Measurements from ENCODE around the gene PHYH. TPM values are rescaled to one million over a fixed set of nuclear protein-coding genes. Genes with fewer than 3 reads are reported as not detected.
"Not testable (repeated sequence)": the region's sequence is repeated elsewhere in the genome, so short reads cannot be mapped to it uniquely, and the experiment has no call there.

PHYH gene
- total RNA-seq, 1 experiment from 2014 or later, result 52.3 TPM

- no peaks in the 10 kb centered on the region for H3K27me3 ChIP-seq (replicated peaks; ENCODE audit: control insufficient read depth, insufficient read depth, low read length)
- no peaks in the 10 kb centered on the region for H3K36me3 ChIP-seq (ENCODE audit: control insufficient read depth, insufficient read depth, low read length)
- Mint-ChIP-seq H3K36me3 (ENCODE audit: insufficient read depth, unreplicated experiment) (peaks cover 5% of the 10 kb centered on the region), H3K27ac (ENCODE audit: unreplicated experiment) (no peak overlapping the region), H3K4me1 (ENCODE audit: low read depth, unreplicated experiment) (no peaks in the 10 kb centered on the region), H3K4me3 (ENCODE audit: unreplicated experiment) (no peak overlapping the region), H3K9me3 (ENCODE audit: unreplicated experiment) (no peaks in the 10 kb centered on the region), H3K27me3 (ENCODE audit: insufficient read depth, unreplicated experiment) (no peaks in the 10 kb centered on the region)
- no peak for TF ChIP-seq CTCF (IDR thresholded peaks at IDR 0.05; ENCODE audit: insufficient read depth in 1 of 2, low read depth in 1 of 2, low read length in 1 of 2, severe bottlenecking in 1 of 2, unreplicated experiment in 1 of 2)
- BruUV-seq (replicated peaks), result no TSS peak
- no peaks in the 10 kb centered on the region for H3K9me3 ChIP-seq
- ChIA-PET POLR2A (no interaction called here), CTCF (no interaction called here)
- no peaks in the 10 kb centered on the region for H3K4me1 ChIP-seq
- DNase-seq, result peak in 1 of 2 experiments; percentile 20
- intact Hi-C loops (cut with micrococcal nuclease; ENCODE audit: unreplicated experiment), result no loop called here
- H3K4me3 ChIP-seq (ENCODE audit: low read depth, low read length), result no peak overlapping the region
Measured at GRCh38 chr10:13236638-13237037, 63.2 kb downstream of the PHYH start.

GRCh38 chr10:13234736-13235135 is 65.1 kb downstream of the PHYH start:
- H3K36me3 ChIP-seq (ENCODE audit: control insufficient read depth, insufficient read depth, low read length); H3K4me1 ChIP-seq; H3K4me3 Mint-ChIP-seq (ENCODE audit: unreplicated experiment); H3K9me3 Mint-ChIP-seq (ENCODE audit: unreplicated experiment); POLR2A ChIA-PET; H3K4me3 ChIP-seq (ENCODE audit: low read depth, low read length); H3K27me3 Mint-ChIP-seq (ENCODE audit: insufficient read depth, unreplicated experiment); H3K27ac Mint-ChIP-seq (ENCODE audit: unreplicated experiment); BruUV-seq (replicated peaks); H3K9me3 ChIP-seq; H3K4me1 Mint-ChIP-seq (ENCODE audit: low read depth, unreplicated experiment); H3K27me3 ChIP-seq (replicated peaks; ENCODE audit: control insufficient read depth, insufficient read depth, low read length); DNase-seq; H3K36me3 Mint-ChIP-seq (ENCODE audit: insufficient read depth, unreplicated experiment); CTCF ChIA-PET; intact Hi-C loops (cut with micrococcal nuclease; ENCODE audit: unreplicated experiment): not testable (repeated sequence)

- Histone ChIP-seq H3K4me1 (no peaks in the 10 kb centered on the region), H3K4me3 (ENCODE audit: low read depth, low read length) (no peak within 1 kb of the TSS), H3K36me3 (ENCODE audit: control insufficient read depth, insufficient read depth, low read length) (no peaks in the 10 kb centered on the region), H3K9me3 (no peaks in the 10 kb centered on the region), H3K27me3 (replicated peaks; ENCODE audit: control insufficient read depth, insufficient read depth, low read length) (no peaks in the 10 kb centered on the region)
- Mint-ChIP-seq H3K4me1 (ENCODE audit: low read depth, unreplicated experiment) (no peaks in the 10 kb centered on the region), H3K4me3 (ENCODE audit: unreplicated experiment) (no peak within 1 kb of the TSS), H3K27ac (ENCODE audit: unreplicated experiment) (no peak within 1 kb of the TSS), H3K27me3 (ENCODE audit: insufficient read depth, unreplicated experiment) (no peaks in the 10 kb centered on the region), H3K9me3 (ENCODE audit: unreplicated experiment) (no peaks in the 10 kb centered on the region), H3K36me3 (ENCODE audit: insufficient read depth, unreplicated experiment) (peaks cover 5% of the 10 kb centered on the region)
- DNase-seq, result peak in 1 of 2 experiments; percentile 33
- TF ChIP-seq CTCF (IDR thresholded peaks at IDR 0.05; ENCODE audit: insufficient read depth in 1 of 2, low read depth in 1 of 2, low read length in 1 of 2, severe bottlenecking in 1 of 2, unreplicated experiment in 1 of 2), result no peak
- no TSS peak for BruUV-seq (replicated peaks)
- intact Hi-C loops (cut with micrococcal nuclease; ENCODE audit: unreplicated experiment), result no loop called here
- ChIA-PET POLR2A (no interaction called here), CTCF (no interaction called here)
Measured at GRCh38 chr10:13234172-13234571, 65.7 kb downstream of the PHYH start, which contains the start of gene UCMA. TSS of gene UCMA (minus strand) at chr10:13234374. CDS start at chr10:13234258, 116 bp downstream.

- Mint-ChIP-seq H3K36me3 (ENCODE audit: insufficient read depth, unreplicated experiment) (peaks cover 5% of the 10 kb centered on the region), H3K9me3 (ENCODE audit: unreplicated experiment) (no peaks in the 10 kb centered on the region), H3K4me1 (ENCODE audit: low read depth, unreplicated experiment) (no peaks in the 10 kb centered on the region), H3K27ac (ENCODE audit: unreplicated experiment) (no peak overlapping the region), H3K4me3 (ENCODE audit: unreplicated experiment) (no peak overlapping the region), H3K27me3 (ENCODE audit: insufficient read depth, unreplicated experiment) (no peaks in the 10 kb centered on the region)
- H3K4me1 ChIP-seq, result no peaks in the 10 kb centered on the region
- intact Hi-C loops (cut with micrococcal nuclease; ENCODE audit: unreplicated experiment), result no loop called here
- H3K9me3 ChIP-seq, result no peaks in the 10 kb centered on the region
- no peaks in the 10 kb centered on the region for H3K36me3 ChIP-seq (ENCODE audit: control insufficient read depth, insufficient read depth, low read length)
- no peaks in the 10 kb centered on the region for H3K27me3 ChIP-seq (replicated peaks; ENCODE audit: control insufficient read depth, insufficient read depth, low read length)
- no peak overlapping the region for H3K4me3 ChIP-seq (ENCODE audit: low read depth, low read length)
- ChIA-PET POLR2A (no interaction called here), CTCF (no interaction called here)
- TF ChIP-seq CTCF (IDR thresholded peaks at IDR 0.05; ENCODE audit: insufficient read depth in 1 of 2, low read depth in 1 of 2, low read length in 1 of 2, severe bottlenecking in 1 of 2, unreplicated experiment in 1 of 2), result no peak
- BruUV-seq (replicated peaks), result no TSS peak
- peak in 1 of 2 experiments; percentile 21 for DNase-seq
Measured at GRCh38 chr10:13233358-13233757, 66.5 kb downstream of the PHYH start.

Measured in Caco-2 (cell line).